ES-I3 (cell line): ENCODE results near the gene LBH.
"Not testable (repeated sequence)": the region's sequence is repeated elsewhere in the genome, so short reads cannot be mapped to it uniquely, and the experiment has no call there.

Experiments
- H3K36me3 ChIP-seq: 2 replicates; pipeline ENCODE4 v1.6.1; 2013; ENCODE audit warnings: mild to moderate bottlenecking, low read length, control low read depth, moderate library complexity; ENCODE audit not compliant: insufficient read depth
- H3K4me1 ChIP-seq: 2 replicates; pipeline ENCODE4 v1.6.1; 2013; ENCODE audit warnings: mild to moderate bottlenecking, control low read depth, low read length; ENCODE audit not compliant: insufficient read depth
- H3K9ac ChIP-seq: 2 replicates; pipeline ENCODE4 v1.6.1; 2013; ENCODE audit warnings: low read depth, mild to moderate bottlenecking, low read length, moderate library complexity
- H3K9me3 ChIP-seq: 2 replicates; pipeline ENCODE4 v1.6.1; 2013; ENCODE audit warnings: mild to moderate bottlenecking, low read length, moderate library complexity; ENCODE audit not compliant: control insufficient read depth, insufficient read depth

Gene LBH

DNA sequence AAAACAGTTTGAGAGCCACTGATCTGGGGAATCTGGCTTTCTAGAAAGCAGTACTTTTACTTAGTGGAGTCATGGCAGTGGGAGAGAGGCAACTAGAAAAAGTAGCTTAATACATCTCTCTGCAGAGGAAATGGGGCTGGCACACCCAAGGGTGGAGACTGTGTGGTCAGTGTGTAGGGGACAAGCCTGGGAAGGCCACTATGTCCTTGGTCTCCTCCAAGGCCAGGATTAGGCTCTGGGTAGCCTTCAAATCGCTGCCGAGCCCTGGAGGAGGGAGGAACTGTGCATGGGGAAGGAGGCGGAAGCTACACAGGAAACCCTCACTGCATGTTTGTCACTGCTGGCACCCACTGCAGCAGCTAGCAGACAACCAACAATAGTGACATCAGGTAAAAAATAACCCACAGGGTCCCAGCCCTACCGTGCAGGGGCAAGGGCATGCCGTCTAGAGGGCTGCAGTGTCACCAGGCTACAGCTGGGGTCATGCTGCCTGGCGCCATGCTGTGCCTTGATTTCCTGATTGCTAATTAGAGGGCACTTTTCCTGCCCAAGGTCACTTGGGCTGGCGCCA lies 34.8 kb downstream of the LBH start:
- no peaks in the 10 kb centered on the region; the same call in 1 of the 2 replicates for H3K9me3 ChIP-seq
- H3K4me1 ChIP-seq: no peaks in the 10 kb centered on the region
- no peak overlapping the region for H3K9ac ChIP-seq
- H3K36me3 ChIP-seq: no peaks in the 10 kb centered on the region

- no peak overlapping the region for H3K9ac ChIP-seq
- no peaks in the 10 kb centered on the region for H3K36me3 ChIP-seq
- H3K9me3 ChIP-seq: no peaks in the 10 kb centered on the region; the same call in 1 of the 2 replicates
- no peaks in the 10 kb centered on the region for H3K4me1 ChIP-seq
These were observed 35.4 kb downstream of the LBH start for GRCh38 chr2:30266705-30267104.

DNA sequence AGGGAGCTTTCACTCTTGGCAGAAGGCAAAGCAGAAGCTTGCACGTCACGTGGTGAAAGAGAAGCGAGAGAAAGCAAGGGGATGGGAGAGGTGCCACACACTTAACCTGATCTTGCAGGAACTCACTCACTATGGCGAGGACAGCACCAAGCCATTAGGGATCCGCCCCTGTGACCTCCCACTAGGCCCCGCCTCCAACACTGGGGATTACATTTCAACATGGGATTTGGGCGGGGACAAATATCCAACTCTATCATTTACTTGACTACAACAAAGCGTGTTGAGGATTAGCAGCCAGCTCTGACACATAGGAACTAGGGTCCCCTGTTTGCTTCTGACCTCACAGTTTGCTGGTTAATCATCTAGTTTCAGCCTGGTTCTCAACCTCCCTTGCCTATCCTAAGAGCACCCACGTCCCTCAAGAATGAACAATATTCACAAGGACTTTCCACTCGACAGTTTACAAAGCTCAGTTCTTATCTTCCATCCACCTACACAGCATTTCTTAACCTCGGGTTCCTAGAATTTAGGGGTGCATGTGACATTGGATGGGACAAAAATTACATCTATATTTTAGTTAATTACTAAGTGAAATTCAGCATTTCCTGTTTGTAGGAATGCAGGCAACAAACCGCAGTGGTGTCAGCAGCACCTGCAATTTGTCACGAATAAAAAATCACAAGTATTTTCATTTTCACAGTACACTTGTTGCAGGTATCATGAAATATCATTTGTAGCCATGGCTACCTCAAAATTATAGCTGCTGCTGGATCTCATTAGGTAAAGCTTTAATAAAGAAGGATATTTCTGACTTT lies 36.0 kb downstream of the LBH start:
- no peaks in the 10 kb centered on the region for H3K9me3 ChIP-seq
- no peaks in the 10 kb centered on the region for H3K36me3 ChIP-seq
- H3K4me1 ChIP-seq: no peaks in the 10 kb centered on the region
- H3K9ac ChIP-seq: no peak overlapping the region

GRCh38 chr2:30268296-30268871 lies 37.0 kb downstream of the LBH start:
- no peaks in the 10 kb centered on the region; the same call in 1 of the 2 replicates for H3K4me1 ChIP-seq
- H3K9ac ChIP-seq: no peak overlapping the region
- no peaks in the 10 kb centered on the region for H3K36me3 ChIP-seq
- no peaks in the 10 kb centered on the region for H3K9me3 ChIP-seq

GRCh38 chr2:30269114-30269770 lies 37.9 kb downstream of the LBH start:
- H3K4me1 ChIP-seq, H3K36me3 ChIP-seq, H3K9me3 ChIP-seq, H3K9ac ChIP-seq: not testable (repeated sequence)

DNA sequence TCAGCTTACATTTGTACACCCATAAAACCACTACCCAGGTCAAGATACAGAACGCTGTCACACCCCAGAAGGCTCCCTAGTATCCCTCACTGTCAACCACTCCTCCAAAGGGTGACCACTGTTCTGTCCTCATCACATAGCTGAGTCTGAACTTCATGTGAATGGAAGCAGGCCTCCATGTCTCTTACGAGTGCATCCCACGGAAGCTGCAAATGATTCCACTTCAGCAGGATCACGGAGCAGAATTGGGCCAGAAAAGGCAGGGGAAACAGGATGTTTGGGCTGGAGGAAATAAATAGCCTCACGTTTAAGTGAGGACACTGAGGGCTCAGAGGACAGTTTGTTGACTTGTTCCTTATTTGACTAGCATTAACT lies 38.4 kb downstream of the LBH start:
- no peaks in the 10 kb centered on the region; the same call in 1 of the 2 replicates for H3K4me1 ChIP-seq
- H3K9me3 ChIP-seq: no peaks in the 10 kb centered on the region

DNA sequence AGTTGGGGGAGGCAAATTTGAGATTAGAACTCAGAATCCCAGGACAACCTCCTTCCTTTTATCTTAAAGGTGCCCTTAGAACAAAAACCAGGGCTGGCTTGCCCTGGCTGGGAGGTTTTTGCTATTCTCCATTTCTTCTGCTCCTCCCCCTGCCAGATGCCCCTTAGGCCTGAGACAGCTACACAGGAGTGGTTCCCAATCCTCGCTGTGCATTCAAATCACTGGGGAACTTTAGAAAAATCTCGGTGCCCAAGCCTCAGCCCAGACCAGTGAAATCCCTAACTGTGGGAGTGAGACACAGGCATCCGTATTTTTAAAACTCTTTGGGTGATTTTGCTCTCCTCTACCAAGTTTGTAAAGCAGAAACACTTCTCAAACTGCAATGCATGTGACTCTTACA lies 38.8 kb downstream of the LBH start:
- no peak overlapping the region for H3K9ac ChIP-seq
- H3K36me3 ChIP-seq: no peaks in the 10 kb centered on the region
- no peaks in the 10 kb centered on the region for H3K9me3 ChIP-seq
- no peaks in the 10 kb centered on the region; the same call in 1 of the 2 replicates for H3K4me1 ChIP-seq

More for the DNA sequence above, 38.4 kb downstream of the LBH start:
- no peaks in the 10 kb centered on the region for H3K36me3 ChIP-seq
- H3K9ac ChIP-seq: no peak overlapping the region

DNA sequence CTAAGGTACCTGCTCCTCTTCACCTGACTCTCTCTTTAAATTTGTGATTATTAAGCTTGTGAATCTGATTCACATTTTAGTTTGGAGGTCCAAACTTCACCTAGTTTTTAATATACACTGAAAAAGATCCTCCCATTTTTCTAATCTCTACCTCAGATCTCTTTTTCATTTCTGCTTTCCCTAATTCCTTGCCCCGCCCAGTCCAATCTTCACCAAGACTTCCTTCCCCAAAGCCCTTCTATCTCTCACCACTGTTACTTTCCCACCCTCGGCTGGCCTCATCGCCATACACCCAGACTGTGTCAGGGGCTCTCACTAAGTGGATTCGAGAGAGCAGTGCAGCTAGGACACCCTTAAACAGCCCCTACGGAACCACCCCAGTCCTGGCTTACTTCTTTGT lies 40.0 kb downstream of the LBH start:
- H3K9me3 ChIP-seq: no peaks in the 10 kb centered on the region
- H3K36me3 ChIP-seq: no peaks in the 10 kb centered on the region
- no peaks in the 10 kb centered on the region; the same call in 1 of the 2 replicates for H3K4me1 ChIP-seq
- H3K9ac ChIP-seq: no peak overlapping the region

DNA sequence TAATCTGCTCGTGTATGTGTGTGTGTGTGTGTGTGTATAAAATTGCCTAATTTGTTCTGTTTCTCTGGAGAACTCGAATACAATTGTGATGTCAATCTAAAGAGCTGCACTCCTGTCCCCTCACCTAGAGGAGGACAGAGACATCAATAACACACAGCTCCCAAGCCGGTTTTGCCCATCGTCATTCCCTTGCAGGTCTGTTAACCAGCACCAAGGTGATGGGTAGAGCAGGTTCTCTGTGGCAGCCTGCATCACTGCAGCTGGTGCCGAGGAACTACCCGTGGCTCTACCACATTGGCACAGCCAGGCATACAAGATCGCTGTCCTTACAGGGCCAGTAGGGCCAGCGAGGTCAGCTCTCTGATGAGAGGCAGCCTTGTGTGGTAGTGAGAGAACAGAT lies 41.0 kb downstream of the LBH start:
- H3K36me3 ChIP-seq: no peaks in the 10 kb centered on the region
- no peaks in the 10 kb centered on the region; the same call in 1 of the 2 replicates for H3K4me1 ChIP-seq
- no peak overlapping the region for H3K9ac ChIP-seq
- no peaks in the 10 kb centered on the region for H3K9me3 ChIP-seq

DNA sequence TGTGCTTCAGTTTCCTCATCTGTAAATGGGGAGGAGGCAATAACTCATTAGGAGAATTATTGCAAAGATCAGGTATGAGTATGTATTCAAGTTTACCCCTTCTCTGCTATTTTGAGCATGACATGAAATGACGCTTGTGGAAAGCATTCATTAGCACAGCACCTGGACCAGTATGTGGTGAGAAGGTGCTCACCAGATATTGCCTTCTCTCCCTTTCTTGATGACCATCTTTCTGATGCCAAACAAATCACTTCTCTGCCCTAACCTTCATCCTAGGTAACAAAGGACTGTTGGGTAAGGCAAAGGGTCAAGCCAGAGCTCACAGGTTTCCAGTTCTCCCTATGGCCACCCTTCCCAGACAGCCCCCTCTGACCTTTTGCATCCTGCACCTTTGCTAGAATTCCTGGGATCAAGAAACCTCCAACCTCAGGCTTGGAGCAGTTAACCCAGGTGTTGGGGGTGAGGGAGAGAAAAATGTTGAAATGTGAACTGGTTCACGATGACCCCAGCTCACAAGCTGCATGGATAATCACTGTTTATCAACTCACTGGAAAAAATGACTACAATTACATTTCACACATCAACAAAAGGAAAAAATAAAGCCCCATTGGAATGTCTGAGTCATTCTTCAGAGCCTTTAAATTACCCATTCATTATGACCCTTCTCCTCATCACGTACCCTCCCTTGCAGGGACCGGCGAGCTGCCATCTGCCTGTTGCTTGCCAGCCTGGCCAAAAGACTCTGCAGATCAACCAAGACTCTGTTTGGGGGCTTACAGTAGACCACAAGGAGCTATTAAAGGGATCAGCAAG lies 41.6 kb downstream of the LBH start:
- Histone ChIP-seq H3K4me1 (no peaks in the 10 kb centered on the region; the same call in 1 of the 2 replicates), H3K9ac (no peak overlapping the region), H3K9me3 (no peaks in the 10 kb centered on the region), H3K36me3 (no peaks in the 10 kb centered on the region)

DNA sequence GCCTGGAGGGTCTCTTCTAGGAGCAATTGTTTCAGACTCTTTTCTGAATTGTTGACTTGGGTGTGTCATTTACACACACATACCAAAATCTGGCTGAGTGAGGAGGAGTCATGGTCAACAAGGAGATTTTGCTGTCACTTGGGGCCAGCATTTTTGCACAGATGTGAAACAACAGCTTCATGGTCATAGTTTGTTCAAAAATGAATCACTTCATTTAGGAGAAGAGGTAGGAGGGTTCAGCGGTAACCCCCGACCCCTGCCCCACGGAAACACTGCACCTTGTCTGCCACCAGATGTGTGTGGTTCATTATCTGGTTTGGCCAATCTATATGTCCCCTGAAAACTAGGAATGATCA lies 42.2 kb downstream of the LBH start:
- Histone ChIP-seq H3K9me3 (no peaks in the 10 kb centered on the region), H3K36me3 (no peaks in the 10 kb centered on the region), H3K4me1 (no peaks in the 10 kb centered on the region; the same call in 1 of the 2 replicates), H3K9ac (no peak overlapping the region)

- Histone ChIP-seq H3K9ac (no peak overlapping the region), H3K36me3 (no peaks in the 10 kb centered on the region), H3K9me3 (no peaks in the 10 kb centered on the region), H3K4me1 (no peaks in the 10 kb centered on the region; the same call in 1 of the 2 replicates)
These were observed 43.9 kb downstream of the LBH start for GRCh38 chr2:30275256-30275655.

GRCh38 chr2:30276455-30276911 lies 45.1 kb downstream of the LBH start:
- H3K9ac ChIP-seq: no peak overlapping the region
- no peaks in the 10 kb centered on the region for H3K9me3 ChIP-seq
- H3K4me1 ChIP-seq: no peaks in the 10 kb centered on the region; the same call in 1 of the 2 replicates
- H3K36me3 ChIP-seq: no peaks in the 10 kb centered on the region

DNA sequence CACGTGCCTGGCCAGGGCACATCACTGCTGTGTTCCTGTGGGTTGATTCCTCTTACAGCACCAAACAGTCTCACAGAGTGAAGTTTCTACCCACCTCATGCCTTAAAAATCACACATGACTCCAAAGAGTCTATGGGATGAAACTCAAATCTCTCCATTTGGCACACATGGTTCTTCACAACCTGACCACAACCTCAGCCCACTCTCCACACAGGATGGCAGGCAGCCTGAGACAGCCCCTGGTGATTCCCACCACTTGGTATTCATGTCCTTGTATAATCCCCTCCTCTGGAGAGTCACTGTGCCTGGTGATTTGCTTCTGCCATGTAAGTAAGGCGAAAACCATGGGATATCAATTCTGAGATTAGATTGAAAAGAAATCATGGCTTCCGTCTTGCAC lies 46.2 kb downstream of the LBH start:
- no peak overlapping the region for H3K9ac ChIP-seq
- no peaks in the 10 kb centered on the region for H3K36me3 ChIP-seq
- H3K4me1 ChIP-seq: no peaks in the 10 kb centered on the region; the same call in 1 of the 2 replicates
- H3K9me3 ChIP-seq: no peaks in the 10 kb centered on the region
